Heart left ventricle (tissue), 16 donors: ENCODE data around the gene SNRNP40. TPM values are rescaled to one million over a fixed set of nuclear protein-coding genes. Genes with fewer than 3 reads are reported as not detected.
"Not testable (repeated sequence)": the region's sequence is repeated elsewhere in the genome, so short reads cannot be mapped to it uniquely, and the experiment has no call there.

Experiments
- ATAC-seq, 4 donors: fragments of 200-7000 bp; cut with Tn5 transposase; one replicate each; pipeline ENCODE4 v1.9.1; 2020 to 2022; ENCODE audit warnings: moderate library complexity in 4 of 4, mild to moderate bottlenecking in 3 of 4, moderate number of reproducible peaks in 1 of 4
- DNase-seq, 5 donors: peaks; one replicate each; pipeline ENCODE4 v3.0.0-alpha.2; 2020
- H3K27ac ChIP-seq, 12 donors: fragments of 200-600 bp; sonication (generic) in 4 of 12; one replicate each; pipeline versions ENCODE4 v1.5.0 to v1.8.0; 2016 to 2022; ENCODE audit warnings: mild to moderate bottlenecking in 2 of 12
- H3K27me3 ChIP-seq, 9 donors: fragments of 200-600 bp; sonication (generic) in 2 of 9; one replicate each; pipeline versions ENCODE4 v1.5.1 to v1.8.0; 2016 to 2022; ENCODE audit warnings: mild to moderate bottlenecking in 3 of 9
- H3K36me3 ChIP-seq, 9 donors: fragments of 200-600 bp; sonication (generic) in 2 of 9; one replicate each; pipeline versions ENCODE4 v1.5.0 to v1.8.0; 2018 to 2022; ENCODE audit warnings: mild to moderate bottlenecking in 2 of 9
- H3K4me1 ChIP-seq, 12 donors: fragments of 200-600 bp; sonication (generic) in 4 of 12; one replicate each; pipeline versions ENCODE4 v1.5.0 to v1.8.0; 2016 to 2022; ENCODE audit warnings: mild to moderate bottlenecking in 3 of 12
- H3K4me3 ChIP-seq, 12 donors: fragments of 200-600 bp; sonication (generic) in 4 of 12; one replicate each; pipeline versions ENCODE4 v1.5.0 to v1.8.0; 2017 to 2022; ENCODE audit warnings: mild to moderate bottlenecking in 9 of 12, moderate library complexity in 4 of 12
- H3K9me3 ChIP-seq, 12 donors: fragments of 200-600 bp; sonication (generic) in 4 of 12; one replicate each; pipeline versions ENCODE4 v1.5.0 to v1.8.0; 2016 to 2022; ENCODE audit warnings: mild to moderate bottlenecking in 1 of 12
- CTCF ChIP-seq, 12 donors: fragments of 200-600 bp; sonication (generic) in 4 of 12; IDR thresholded peaks; one replicate each; pipeline versions ENCODE4 v1.5.0 to v1.8.0; 2018 to 2022; ENCODE audit warnings: antibody characterized with exemption in 12 of 12, mild to moderate bottlenecking in 5 of 12
- POLR2A ChIP-seq, 2 donors: fragments of 450-650 bp; IDR thresholded peaks; one replicate each; pipeline ENCODE4 v1.6.1; 2017; ENCODE audit warnings: antibody characterized with exemption in 2 of 2, mild to moderate bottlenecking in 2 of 2, moderate library complexity in 2 of 2
- WGBS, 4 donors: extraction: QIAGEN DNeasy Blood & Tissue Kit in 2 of 4; methylation state at CpG; one replicate each; pipeline versions ENCODE4 v1.1.5 to v1.1.7; 2013 to 2018; 5-methylcytosine and 5-hydroxymethylcytosine counted together
- intact Hi-C, 10 donors: fragments of 100-400 bp; cut with DNase I; formaldehyde crosslinking; loops; one replicate each; pipeline versions ENCODE4 v1.11.1 to v1.14.2; 2022
- polyA plus RNA-seq, 2 donors: library from polyadenylated mRNA; stranded (reverse); fragments of 200-250 nt; gene quantifications; one replicate each; pipeline ENCODE4 v1.2.3, GENCODE V29; 2013
- total RNA-seq, 9 donors: library from RNA; depleted of rRNA in 2 of 9; stranded (reverse); fragments of >200 nt in 2 of 9; fragmentation: NEBNext Ultra II Directional in 3 of 9; extraction: Animal tissue kit (Norgen Biotek cat#: 25700) in 3 of 9; gene quantifications; one replicate each; pipeline versions ENCODE4 v1.1.0 to v1.2.4, GENCODE V29; 2016 to 2023
- donor health status: ischemic (EF 13 %, LVEDD 7.1; RV severe dilation, severe dysfunction).
- donor health status: healthy with polysubstance abuse.
- donor health status: DM: no; HTN: yes; CAD: no.
- donor health status: DM: no; HTN: no; CAD: no.
- donor health status: ischemic (EF 25% LVEDD 6.9; RV normal size, moderate dysfunction).
- donor health status: ischemic (EF 25% LVEDD 5.7; RV mildly dilated, moderate dysfunction).
- donor health status: healthy.
- donor health status: DM: yes; HTN: yes; CAD: no.
- donor health status: ischemic (EF 35%, LVEDD 5.7; RV mildly dilated, moderate dysfunction).
- donor health status: nonischemic (EF 11% LVEDD 7.7; RV severe dilation, severe dysfunction).
- donor health status: DM: yes; HTN: yes; CAD: no.
- donor health status: PGD.
- donor health status: ischemic (EF 29% LVEDD 5.4; RV normal size, mild dysfunction).
- donor health status: nonischemic (EF 23%, LVEDD 6.1; RV moderate dilation, normal function).

The SNRNP40 gene
- total and polyA plus RNA-seq, 11 donors: 8.6 to 26.0 (median 17.6) TPM

- intact Hi-C loops: no loop called here
- Histone ChIP-seq H3K27me3 (no peaks in the 10 kb centered on the region), H3K36me3 (peaks cover 0 to 100% (median 96%) of the 10 kb centered on the region in 9 donors), H3K9me3 (no peaks in the 10 kb centered on the region), H3K27ac (no peak overlapping the region), H3K4me3 (no peak overlapping the region), H3K4me1 (peaks cover 0 to 5% (median 0%) of the 10 kb centered on the region in 12 donors)
- no peak for TF ChIP-seq POLR2A (IDR thresholded peaks at IDR 0.05)
- TF ChIP-seq CTCF (IDR thresholded peaks at IDR 0.05): no peak
- no peak for ATAC-seq
- 90 to 96% (median 93%) methylated on average over 2 of the region's 2 CpGs for WGBS, 4 donors
- no peak for DNase-seq
These were observed 30.0 kb downstream of the SNRNP40 start for GRCh38 chr1:31266547-31266946.

GRCh38 chr1:31264790-31265386 is 31.7 kb downstream of the SNRNP40 start:
- DNase-seq (peak in 4 of 5 donors; percentile 32 to 42 (median 36)), ATAC-seq (peak; percentile 20 to 90 (median 72))
- WGBS, 4 donors: 50 to 73% (median 62%) methylated on average over 1 of the region's 1 CpG
- Histone ChIP-seq H3K27ac (peak overlapping the region in 6 of 12 donors; percentile 8 to 39 (median 28)), H3K4me3 (no peak overlapping the region), H3K27me3 (no peaks in the 10 kb centered on the region), H3K9me3 (no peaks in the 10 kb centered on the region), H3K36me3 (peaks cover 0 to 100% (median 96%) of the 10 kb centered on the region in 9 donors), H3K4me1 (peaks cover 0 to 5% (median 0%) of the 10 kb centered on the region in 12 donors)
- intact Hi-C loops: no loop called here
- no peak for TF ChIP-seq POLR2A (IDR thresholded peaks at IDR 0.05)
- TF ChIP-seq CTCF (IDR thresholded peaks at IDR 0.05): no peak

GRCh38 chr1:31263408-31263807 is 33.2 kb downstream of the SNRNP40 start:
- 97 to 99% (median 97%) methylated on average over 3 of the region's 3 CpGs for WGBS, 4 donors
- DNase-seq: no peak
- Histone ChIP-seq H3K4me1 (peaks cover 0 to 5% (median 0%) of the 10 kb centered on the region in 12 donors), H3K9me3 (no peaks in the 10 kb centered on the region), H3K36me3 (peaks cover 0 to 100% (median 96%) of the 10 kb centered on the region in 9 donors), H3K4me3 (no peak overlapping the region), H3K27me3 (no peaks in the 10 kb centered on the region), H3K27ac (no peak overlapping the region)
- intact Hi-C loops: no loop called here
- ATAC-seq: no peak
- TF ChIP-seq POLR2A (IDR thresholded peaks at IDR 0.05) (no peak), CTCF (IDR thresholded peaks at IDR 0.05) (no peak)

GRCh38 chr1:31262393-31262792 is 34.2 kb downstream of the SNRNP40 start:
- H3K27ac ChIP-seq: not testable (repeated sequence)

GRCh38 chr1:31261916-31262315 is 34.7 kb downstream of the SNRNP40 start:
- DNase-seq (no peak), ATAC-seq (no peak)
- Histone ChIP-seq H3K36me3 (peaks cover 0 to 100% (median 96%) of the 10 kb centered on the region in 9 donors), H3K4me3 (no peak overlapping the region), H3K9me3 (no peaks in the 10 kb centered on the region), H3K27me3 (no peaks in the 10 kb centered on the region), H3K4me1 (peaks cover 0 to 5% (median 0%) of the 10 kb centered on the region in 12 donors), H3K27ac (no peak overlapping the region)
- WGBS, 4 donors: 82 to 99% (median 97%) methylated on average over 3 of the region's 3 CpGs
- TF ChIP-seq POLR2A (IDR thresholded peaks at IDR 0.05): no peak
- no peak for TF ChIP-seq CTCF (IDR thresholded peaks at IDR 0.05)
- intact Hi-C loops: no loop called here

More at GRCh38 chr1:31262393-31262792, 34.2 kb downstream of the SNRNP40 start:
- H3K4me3 ChIP-seq, DNase-seq, ATAC-seq, H3K9me3 ChIP-seq, H3K4me1 ChIP-seq, intact Hi-C loops, H3K27me3 ChIP-seq: not testable (repeated sequence)
- peaks cover 0 to 100% (median 96%) of the 10 kb centered on the region in 9 donors for H3K36me3 ChIP-seq
- WGBS, 4 donors: 88 to 94% (median 89%) methylated on average over 5 of the region's 5 CpGs
